Left lobe of liver (tissue), 2 donors: ENCODE data around the gene SOX1. TPM values are rescaled to one million over a fixed set of nuclear protein-coding genes. Genes with fewer than 3 reads are reported as not detected.

ENCODE experiments used
- ATAC-seq: fragments of 200-7000 bp; cut with Tn5 transposase; one replicate; pipeline ENCODE4 v1.9.1; 2020; ENCODE audit warnings: mild to moderate bottlenecking, moderate library complexity
- DNase-seq: peaks from one replicate; pipeline ENCODE4 v3.0.0-alpha.2; 2020; ENCODE audit warnings: low spot score
- total RNA-seq: library from RNA; stranded (reverse); gene quantifications from one replicate; pipeline ENCODE4 v1.2.1, GENCODE V29; 2021
- donor health status: DM: no; HTN: no; CAD: no; lungs with moderate emphysema.
- donor health status: DM: no; HTN: yes; CAD: no.

SOX1 gene
- total RNA-seq, 1 donor from 2014 or later = not detected

GRCh38 chr13:112104881-112105234 lies 37.9 kb downstream of the SOX1 start:
- ATAC-seq (no peak), DNase-seq (no peak)

- no peak for ATAC-seq
- DNase-seq = no peak
Observed at GRCh38 chr13:112105244-112105681, 38.3 kb downstream of the SOX1 start.

GRCh38 chr13:112105892-112106291 lies 38.9 kb downstream of the SOX1 start:
- ATAC-seq (no peak), DNase-seq (no peak)

- DNase-seq (no peak), ATAC-seq (no peak)
Observed at GRCh38 chr13:112106478-112107141, 39.7 kb downstream of the SOX1 start.

GRCh38 chr13:112107289-112107688 lies 40.3 kb downstream of the SOX1 start:
- ATAC-seq (no peak), DNase-seq (no peak)

GRCh38 chr13:112110479-112110878 lies 43.5 kb downstream of the SOX1 start:
- no peak for ATAC-seq
- DNase-seq = no peak

- ATAC-seq = no peak
- no peak for DNase-seq
Observed at GRCh38 chr13:112111239-112111857, 44.4 kb downstream of the SOX1 start.

- ATAC-seq (no peak), DNase-seq (no peak)
Observed at GRCh38 chr13:112112534-112113276, 45.8 kb downstream of the SOX1 start.

GRCh38 chr13:112113348-112113747 lies 46.4 kb downstream of the SOX1 start:
- no peak for ATAC-seq
- no peak for DNase-seq

GRCh38 chr13:112113851-112114250 lies 46.9 kb downstream of the SOX1 start:
- no peak for DNase-seq

GRCh38 chr13:112114391-112114790 lies 47.4 kb downstream of the SOX1 start:
- DNase-seq (no peak), ATAC-seq (no peak)

More at GRCh38 chr13:112113851-112114250, 46.9 kb downstream of the SOX1 start:
- ATAC-seq = no peak

- no peak for DNase-seq
- ATAC-seq = no peak
Observed at GRCh38 chr13:112115403-112116091, 48.6 kb downstream of the SOX1 start.

- DNase-seq (no peak), ATAC-seq (no peak)
Observed at GRCh38 chr13:112116187-112116950, 49.4 kb downstream of the SOX1 start.

- ATAC-seq = no peak
- DNase-seq = no peak
Observed at GRCh38 chr13:112117258-112117954, 50.5 kb downstream of the SOX1 start.

- no peak for DNase-seq
- no peak for ATAC-seq
Observed at GRCh38 chr13:112117955-112118302, 51.0 kb downstream of the SOX1 start.

- DNase-seq (no peak), ATAC-seq (no peak)
Observed at GRCh38 chr13:112118451-112119064, 51.6 kb downstream of the SOX1 start.

GRCh38 chr13:112119192-112120030 lies 52.5 kb downstream of the SOX1 start:
- ATAC-seq = no peak
- DNase-seq = peak; percentile 26

- DNase-seq (no peak), ATAC-seq (no peak)
Observed at GRCh38 chr13:112120031-112120373, 53.1 kb downstream of the SOX1 start.
